Colonic mucosa (tissue), 4 donors: ENCODE measurements around the gene CREG2. TPM values are rescaled to one million over a fixed set of nuclear protein-coding genes. Genes with fewer than 3 reads are reported as not detected.
"Not testable (repeated sequence)": the region's sequence is repeated elsewhere in the genome, so short reads cannot be mapped to it uniquely, and the experiment has no call there.

Source experiments
- DNase-seq: peaks from one replicate; pipeline ENCODE4 v3.0.0-alpha.2; 2020
- H3K27ac ChIP-seq: fragments of 200-600 bp; one replicate; pipeline ENCODE4 v1.8.0; 2021
- H3K27me3 ChIP-seq: fragments of 200-600 bp; one replicate; pipeline ENCODE4 v1.8.0; 2021
- H3K36me3 ChIP-seq: fragments of 200-600 bp; one replicate; pipeline ENCODE4 v1.8.0; 2021
- H3K4me1 ChIP-seq: fragments of 200-600 bp; one replicate; pipeline ENCODE4 v1.8.0; 2021; ENCODE audit warnings: mild to moderate bottlenecking
- H3K4me3 ChIP-seq: fragments of 200-600 bp; one replicate; pipeline ENCODE4 v1.8.0; 2021
- H3K9ac ChIP-seq, 2 donors: one replicate each; pipeline ENCODE4 v1.7.0; 2013; ENCODE audit warnings: control low read depth in 2 of 2, low read depth in 2 of 2, low read length in 2 of 2
- H3K9me3 ChIP-seq: fragments of 200-600 bp; one replicate; pipeline ENCODE4 v1.8.0; 2021
- CTCF ChIP-seq: fragments of 200-600 bp; IDR thresholded peaks from one replicate; pipeline ENCODE4 v1.8.0; 2022; ENCODE audit warnings: antibody characterized with exemption, mild to moderate bottlenecking
- intact Hi-C: fragments of 100-400 bp; cut with DNase I; formaldehyde crosslinking; loops from one replicate; pipeline ENCODE4 v1.14.1; 2022
- total RNA-seq, 2 donors: library from RNA; stranded (reverse); fragmentation: NEBNext Ultra II Directional in 1 of 2; extraction: Animal tissue kit (Norgen Biotek cat#: 25700) in 1 of 2; gene quantifications; one replicate each; pipeline ENCODE4 v1.2.1, GENCODE V29; 2021
- donor health status: healthy.
- donor health status: DM: no; HTN: no; CAD: no.
- donor health status: DM: no; HTN: no; CAD: no.

The CREG2 gene
- total RNA-seq, 2 donors from 2014 or later = 0.56 TPM; not detected in 1

DNA sequence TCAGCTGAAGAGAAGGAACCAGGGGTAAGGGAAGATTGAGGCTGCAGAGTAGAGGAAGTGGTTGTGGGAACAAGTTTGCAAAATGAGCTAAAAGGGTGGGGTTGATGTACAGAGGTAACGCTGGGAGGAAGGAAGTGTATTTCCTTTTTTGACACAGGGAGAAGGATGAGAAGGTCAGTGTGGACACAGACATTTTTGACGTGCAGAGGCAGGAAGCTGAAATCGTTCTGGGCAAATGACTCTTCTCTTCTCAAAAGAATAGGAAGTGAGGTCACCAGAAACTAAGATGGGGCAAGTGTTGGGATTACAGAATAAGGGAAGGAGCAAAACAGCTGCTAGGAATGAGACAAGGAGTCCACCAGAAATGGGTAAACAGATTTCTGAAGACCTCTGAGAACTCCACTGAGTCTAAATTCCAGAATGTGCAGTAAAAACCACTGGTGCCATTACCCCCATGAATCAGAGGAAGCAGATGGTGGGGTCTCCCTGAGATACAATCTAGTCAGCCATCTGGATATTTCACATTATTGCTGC is 58.8 kb downstream of the CREG2 start:
- H3K27ac ChIP-seq = peak overlapping the region; percentile 66
- H3K9ac ChIP-seq = peak overlapping the region in 1 of 2 donors; percentile 7
- H3K27me3 ChIP-seq = no peaks in the 10 kb centered on the region
- intact Hi-C loops = no loop called here
- TF ChIP-seq CTCF = no peak
- H3K4me1 ChIP-seq = peaks cover 24% of the 10 kb centered on the region
- H3K36me3 ChIP-seq = no peaks in the 10 kb centered on the region
- H3K9me3 ChIP-seq = no peaks in the 10 kb centered on the region
- no peak overlapping the region for H3K4me3 ChIP-seq
- peak; percentile 66 for DNase-seq

GRCh38 chr2:101327863-101328394 is 59.4 kb downstream of the CREG2 start:
- H3K9ac ChIP-seq = peak overlapping the region in 1 of 2 donors; percentile 7
- no peaks in the 10 kb centered on the region for H3K27me3 ChIP-seq
- no peaks in the 10 kb centered on the region for H3K36me3 ChIP-seq
- peaks cover 24% of the 10 kb centered on the region for H3K4me1 ChIP-seq
- intact Hi-C loops = no loop called here
- peak overlapping the region; percentile 66 for H3K27ac ChIP-seq
- peak; percentile 86 for DNase-seq
- no peak overlapping the region for H3K4me3 ChIP-seq
- TF ChIP-seq CTCF = no peak
- no peaks in the 10 kb centered on the region for H3K9me3 ChIP-seq

GRCh38 chr2:101325425-101325824 is 61.9 kb downstream of the CREG2 start:
- no peaks in the 10 kb centered on the region for H3K36me3 ChIP-seq
- intact Hi-C loops = no loop called here
- H3K9ac ChIP-seq = no peak overlapping the region
- H3K9me3 ChIP-seq = no peaks in the 10 kb centered on the region
- H3K27me3 ChIP-seq = no peaks in the 10 kb centered on the region
- no peak for DNase-seq
- H3K4me1 ChIP-seq = peaks cover 21% of the 10 kb centered on the region
- TF ChIP-seq CTCF = no peak
- no peak overlapping the region for H3K4me3 ChIP-seq
- H3K27ac ChIP-seq = no peak overlapping the region

DNA sequence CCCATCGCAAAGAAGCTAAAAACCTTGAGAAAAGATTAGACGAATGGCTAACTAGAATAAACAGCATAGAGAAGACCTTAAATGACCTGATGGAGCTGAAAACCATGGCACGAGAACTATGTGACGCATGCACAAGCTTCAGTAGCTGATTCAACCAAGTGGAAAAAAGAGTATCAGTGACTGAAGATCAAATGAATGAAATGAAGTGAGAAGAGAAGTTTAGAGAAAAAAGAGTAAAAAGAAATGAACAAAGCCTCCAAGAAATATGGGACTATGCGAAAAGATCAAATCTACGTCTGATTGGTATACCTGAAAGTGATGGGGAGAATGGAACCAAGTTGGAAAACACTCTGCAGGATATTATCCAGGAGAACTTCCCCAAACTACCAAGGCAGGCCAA is 70.7 kb downstream of the CREG2 start:
- H3K9me3 ChIP-seq, DNase-seq, H3K36me3 ChIP-seq: not testable (repeated sequence)

DNA sequence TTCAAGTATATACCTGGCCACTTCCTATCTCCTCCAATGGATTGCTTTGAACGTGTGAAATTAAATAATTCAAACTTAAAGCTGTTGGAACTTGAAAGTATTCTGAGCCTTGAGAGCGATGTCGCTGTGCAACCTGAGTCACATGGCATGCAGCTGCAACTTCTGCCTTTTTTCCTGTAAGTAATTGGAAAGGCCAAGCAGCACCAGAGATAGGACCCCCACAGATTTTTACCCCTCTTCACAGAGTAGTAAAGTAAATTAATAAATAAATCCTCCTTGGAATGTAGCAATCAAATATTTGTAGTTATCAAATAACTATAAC is 75.6 kb downstream of the CREG2 start:
- no peak for DNase-seq
- intact Hi-C loops = no loop called here

More for the DNA sequence above, 70.7 kb downstream of the CREG2 start:
- H3K4me1 ChIP-seq, H3K4me3 ChIP-seq, H3K9ac ChIP-seq, H3K27ac ChIP-seq, H3K27me3 ChIP-seq, intact Hi-C loops: not testable (repeated sequence)

More for the DNA sequence above, 75.6 kb downstream of the CREG2 start:
- no peaks in the 10 kb centered on the region for H3K27me3 ChIP-seq
- peak overlapping the region; percentile 48 for H3K27ac ChIP-seq
- TF ChIP-seq CTCF = no peak
- H3K36me3 ChIP-seq = no peaks in the 10 kb centered on the region
- no peak overlapping the region for H3K9ac ChIP-seq
- no peaks in the 10 kb centered on the region for H3K9me3 ChIP-seq
- no peak overlapping the region for H3K4me3 ChIP-seq
- H3K4me1 ChIP-seq = no peaks in the 10 kb centered on the region
